Upper lobe of left lung (tissue), 4 donors: ENCODE data around the gene AFAP1L2.

Experiments
- POLR2A ChIP-seq, 4 donors: fragments of 450-650 bp; IDR thresholded peaks; one replicate each; pipeline ENCODE4 v1.5.1; 2016 to 2017; ENCODE audit warnings: antibody characterized with exemption in 4 of 4, mild to moderate bottlenecking in 2 of 4
- POLR2AphosphoS5 ChIP-seq, 2 donors: sonication (generic); formaldehyde crosslinking; IDR thresholded peaks; one replicate each; pipeline ENCODE4 v1.5.1; 2017; ENCODE audit warnings: antibody characterized with exemption in 2 of 2
- TF ChIP-seq, protein P1 (sequence below), 6 experiments: fragments of 450-650 bp in 4 of 6; fragments of 200-600 bp in 2 of 6; sonication (generic) in 2 of 6; IDR thresholded peaks; one replicate each; pipeline ENCODE4 v1.5.1; 2016 to 2019; ENCODE audit warnings: antibody characterized with exemption in 6 of 6

DNA sequence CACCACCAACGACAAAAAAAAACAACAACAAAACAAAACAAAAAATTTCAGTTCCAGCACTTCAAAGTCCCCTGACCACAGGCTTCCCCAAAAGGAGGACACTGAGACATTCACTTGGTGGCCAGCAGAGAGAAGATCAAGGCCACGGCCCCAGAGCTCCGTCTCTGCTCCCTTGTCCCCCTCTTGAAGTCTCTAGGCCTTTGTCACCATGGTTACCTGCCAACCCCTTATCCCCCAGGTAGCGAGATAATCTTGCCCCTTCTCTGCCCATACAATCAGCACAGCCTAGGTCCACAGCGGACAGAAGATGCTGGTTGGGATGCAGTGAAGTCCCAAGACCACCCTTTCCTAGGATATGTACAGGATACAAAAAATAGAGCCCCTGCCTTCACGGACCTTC, 30.7 kb downstream of the AFAP1L2 start:
- TF ChIP-seq, protein P1, sequence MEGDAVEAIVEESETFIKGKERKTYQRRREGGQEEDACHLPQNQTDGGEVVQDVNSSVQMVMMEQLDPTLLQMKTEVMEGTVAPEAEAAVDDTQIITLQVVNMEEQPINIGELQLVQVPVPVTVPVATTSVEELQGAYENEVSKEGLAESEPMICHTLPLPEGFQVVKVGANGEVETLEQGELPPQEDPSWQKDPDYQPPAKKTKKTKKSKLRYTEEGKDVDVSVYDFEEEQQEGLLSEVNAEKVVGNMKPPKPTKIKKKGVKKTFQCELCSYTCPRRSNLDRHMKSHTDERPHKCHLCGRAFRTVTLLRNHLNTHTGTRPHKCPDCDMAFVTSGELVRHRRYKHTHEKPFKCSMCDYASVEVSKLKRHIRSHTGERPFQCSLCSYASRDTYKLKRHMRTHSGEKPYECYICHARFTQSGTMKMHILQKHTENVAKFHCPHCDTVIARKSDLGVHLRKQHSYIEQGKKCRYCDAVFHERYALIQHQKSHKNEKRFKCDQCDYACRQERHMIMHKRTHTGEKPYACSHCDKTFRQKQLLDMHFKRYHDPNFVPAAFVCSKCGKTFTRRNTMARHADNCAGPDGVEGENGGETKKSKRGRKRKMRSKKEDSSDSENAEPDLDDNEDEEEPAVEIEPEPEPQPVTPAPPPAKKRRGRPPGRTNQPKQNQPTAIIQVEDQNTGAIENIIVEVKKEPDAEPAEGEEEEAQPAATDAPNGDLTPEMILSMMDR (IDR thresholded peaks at IDR 0.05) = no peak
- TF ChIP-seq POLR2A (IDR thresholded peaks at IDR 0.05) (no peak), POLR2AphosphoS5 (IDR thresholded peaks at IDR 0.05) (no peak)
